CD14-positive monocyte (primary cell): ENCODE results near the gene KDF1. TPM values are rescaled to one million over a fixed set of nuclear protein-coding genes. Genes with fewer than 3 reads are reported as not detected.

Source experiments
- DNase-seq, 3 donors: peaks; one replicate each; pipeline ENCODE4 v3.0.0-alpha.2; 2011 to 2022
- H2AFZ ChIP-seq: 2 replicates; pipeline ENCODE4 v1.6.0; 2012; ENCODE audit warnings: mild to moderate bottlenecking, low read depth, low read length, inconsistent platforms; ENCODE audit not compliant: insufficient read depth, poor library complexity, severe bottlenecking
- H3K27ac ChIP-seq, 2 donors: 1 replicate in 1 of 2; 2 replicates in 1 of 2; pipeline ENCODE4 v1.5.1; 2012 to 2013; ENCODE audit warnings: low read length in 2 of 2, control low read depth in 1 of 2, inconsistent platforms in 1 of 2, low read depth in 1 of 2, mild to moderate bottlenecking in 1 of 2
- H3K27me3 ChIP-seq, 2 donors: one replicate each; pipeline versions ENCODE4 v1.6.0 to v1.6.1; 2011 to 2013; ENCODE audit warnings: low read length in 2 of 2; ENCODE audit not compliant: control insufficient read depth in 2 of 2, insufficient read depth in 2 of 2
- H3K36me3 ChIP-seq, 2 donors: replicated peaks in 1 of 2; 1 replicate in 1 of 2; 2 replicates in 1 of 2; pipeline versions ENCODE4 v1.5.1 to v1.6.1; 2012 to 2013; ENCODE audit warnings: low read length in 2 of 2, control low read depth in 1 of 2, inconsistent platforms in 1 of 2, mild to moderate bottlenecking in 1 of 2; ENCODE audit not compliant: insufficient read depth in 2 of 2, control insufficient read depth in 1 of 2
- H3K4me1 ChIP-seq, 2 donors: 1 replicate in 1 of 2; 2 replicates in 1 of 2; pipeline versions ENCODE4 v1.5.1 to v1.6.1; 2012 to 2013; ENCODE audit warnings: low read length in 2 of 2, control low read depth in 1 of 2, inconsistent platforms in 1 of 2, mild to moderate bottlenecking in 1 of 2, moderate library complexity in 1 of 2; ENCODE audit not compliant: insufficient read depth in 2 of 2, control insufficient read depth in 1 of 2
- H3K4me2 ChIP-seq: replicated peaks from 2 replicates; pipeline ENCODE3; 2012; ENCODE audit warnings: low read length, moderate library complexity, mild to moderate bottlenecking; ENCODE audit not compliant: poor library complexity, severe bottlenecking; ENCODE audit errors: extremely low read depth
- H3K4me3 ChIP-seq, 3 experiments: fragments of 200-600 bp in 1 of 3; sonication (generic) in 1 of 3; replicated peaks in 1 of 3; 1 replicate in 2 of 3; 2 replicates in 1 of 3; pipeline ENCODE4 v1.5.1; 2011 to 2013; ENCODE audit warnings: low read length in 3 of 3, mild to moderate bottlenecking in 3 of 3, control low read depth in 2 of 3, low read depth in 2 of 3, inconsistent platforms in 1 of 3, moderate library complexity in 1 of 3
- H3K79me2 ChIP-seq: 2 replicates; pipeline ENCODE4 v1.6.0; 2012; ENCODE audit warnings: mild to moderate bottlenecking, control low read depth, inconsistent platforms, low read length, moderate library complexity; ENCODE audit not compliant: insufficient read depth
- H3K9ac ChIP-seq: 2 replicates; pipeline ENCODE4 v1.6.0; 2017; ENCODE audit warnings: low read length, mild to moderate bottlenecking; ENCODE audit not compliant: insufficient read depth, poor library complexity, severe bottlenecking
- H3K9me3 ChIP-seq, 2 donors: replicated peaks in 1 of 2; 1 replicate in 1 of 2; 2 replicates in 1 of 2; pipeline versions ENCODE4 v1.5.1 to v1.6.1; 2012 to 2013; ENCODE audit warnings: low read length in 2 of 2, control low read depth in 1 of 2; ENCODE audit not compliant: control insufficient read depth in 1 of 2, insufficient read depth in 1 of 2
- H4K20me1 ChIP-seq: 2 replicates; pipeline ENCODE4 v1.6.0; 2012; ENCODE audit warnings: mild to moderate bottlenecking, low read length, control low read depth, moderate library complexity; ENCODE audit not compliant: insufficient read depth
- H3K27ac Mint-ChIP-seq, 7 donors: one replicate each; pipeline ENCODE4 v1.8.0; 2020; ENCODE audit warnings: mild to moderate bottlenecking in 7 of 7, mixed read lengths in 7 of 7, moderate library complexity in 6 of 7, inconsistent platforms in 2 of 7
- H3K27me3 Mint-ChIP-seq, 3 donors: one replicate each; pipeline ENCODE4 v1.8.0; 2021 to 2022; ENCODE audit warnings: low read depth in 3 of 3, mild to moderate bottlenecking in 3 of 3, mixed read lengths in 3 of 3, moderate library complexity in 3 of 3, inconsistent platforms in 1 of 3
- H3K36me3 Mint-ChIP-seq, 2 donors: one replicate each; pipeline ENCODE4 v1.8.0; 2020; ENCODE audit warnings: mixed read lengths in 2 of 2, inconsistent platforms in 1 of 2, mild to moderate bottlenecking in 1 of 2
- H3K4me1 Mint-ChIP-seq: one replicate; pipeline ENCODE4 v1.8.0; 2020; ENCODE audit warnings: mild to moderate bottlenecking, mixed read lengths
- H3K4me3 Mint-ChIP-seq, 2 donors: one replicate each; pipeline ENCODE4 v1.8.0; 2020; ENCODE audit warnings: mild to moderate bottlenecking in 2 of 2, mixed read lengths in 2 of 2, moderate library complexity in 1 of 2
- H3K9me3 Mint-ChIP-seq, 7 donors: one replicate each; pipeline ENCODE4 v1.8.0; 2020 to 2022; ENCODE audit warnings: mixed read lengths in 7 of 7, mild to moderate bottlenecking in 6 of 7, moderate library complexity in 6 of 7, inconsistent platforms in 2 of 7
- WGBS: methylation state at CpG from one replicate; pipeline ENCODE4 v1.1.5; 2013; ENCODE audit warnings: missing lambda C conversion rate; ENCODE audit not compliant: insufficient coverage; 5-methylcytosine and 5-hydroxymethylcytosine counted together
- intact Hi-C, 2 donors: fragments of 100-400 bp; cut with micrococcal nuclease; formaldehyde crosslinking; loops; one replicate each; pipeline versions ENCODE4 v1.15.0 to v1.15.1; 2023
- polyA plus RNA-seq, 3 donors: library from polyadenylated mRNA; depleted of rRNA in 1 of 3; unstranded in 2 of 3; stranded (reverse) in 1 of 3; fragments of 300-500 nt in 2 of 3; fragments of >200 nt in 1 of 3; fragmentation: Illumina TruSeq in 2 of 3; gene quantifications; 1 replicate in 2 of 3; 2 replicates in 1 of 3; pipeline ENCODE4 v1.2.3, GENCODE V29; 2012 to 2021
- TF ChIP-seq, protein P1 (sequence below): fragments of 200-600 bp; IDR thresholded peaks from one replicate; pipeline ENCODE4 v1.8.0; 2022; ENCODE audit warnings: antibody characterized with exemption, mild to moderate bottlenecking

KDF1 gene
- polyA plus RNA-seq, 3 donors = not detected

DNA sequence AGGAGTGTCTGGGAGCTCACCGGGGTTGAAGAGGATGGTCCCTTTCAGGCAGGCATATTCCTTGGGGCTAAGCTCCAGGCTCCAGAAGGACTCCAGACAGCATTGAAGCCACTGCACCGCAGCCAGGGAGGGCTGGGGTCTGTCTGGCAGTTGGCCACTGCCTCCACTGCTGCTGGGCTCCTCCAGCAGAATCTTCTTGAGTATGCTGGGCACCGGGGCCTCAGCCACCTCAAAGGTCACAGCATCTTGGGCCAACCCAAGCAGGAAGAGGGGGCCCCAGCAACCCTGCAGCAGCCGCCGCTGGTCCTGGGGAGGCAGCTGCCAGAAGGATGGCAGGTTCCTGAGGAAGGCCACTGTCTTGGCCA is 46.9 kb downstream of the KDF1 start:
- H3K4me1 Mint-ChIP-seq = no peaks in the 10 kb centered on the region
- H3K36me3 ChIP-seq = no peaks in the 10 kb centered on the region
- no peak overlapping the region for H2AFZ ChIP-seq
- H3K9me3 ChIP-seq = no peaks in the 10 kb centered on the region
- no peak overlapping the region for H3K4me2 ChIP-seq
- no peaks in the 10 kb centered on the region for H3K27me3 ChIP-seq
- H4K20me1 ChIP-seq = no peaks in the 10 kb centered on the region
- no peak overlapping the region for H3K4me3 Mint-ChIP-seq
- H3K79me2 ChIP-seq = no peaks in the 10 kb centered on the region
- WGBS = 81% methylated on average over 5 of the region's 5 CpGs
- peaks cover 2 to 3% (median 2%) of the 10 kb centered on the region in 3 donors for H3K27me3 Mint-ChIP-seq
- no peak for DNase-seq
- H3K36me3 Mint-ChIP-seq = no peaks in the 10 kb centered on the region
- no peak overlapping the region for H3K4me3 ChIP-seq
- no peak overlapping the region for H3K27ac ChIP-seq
- no peaks in the 10 kb centered on the region for H3K4me1 ChIP-seq
- H3K27ac Mint-ChIP-seq = no peak overlapping the region
- TF ChIP-seq, protein P1, sequence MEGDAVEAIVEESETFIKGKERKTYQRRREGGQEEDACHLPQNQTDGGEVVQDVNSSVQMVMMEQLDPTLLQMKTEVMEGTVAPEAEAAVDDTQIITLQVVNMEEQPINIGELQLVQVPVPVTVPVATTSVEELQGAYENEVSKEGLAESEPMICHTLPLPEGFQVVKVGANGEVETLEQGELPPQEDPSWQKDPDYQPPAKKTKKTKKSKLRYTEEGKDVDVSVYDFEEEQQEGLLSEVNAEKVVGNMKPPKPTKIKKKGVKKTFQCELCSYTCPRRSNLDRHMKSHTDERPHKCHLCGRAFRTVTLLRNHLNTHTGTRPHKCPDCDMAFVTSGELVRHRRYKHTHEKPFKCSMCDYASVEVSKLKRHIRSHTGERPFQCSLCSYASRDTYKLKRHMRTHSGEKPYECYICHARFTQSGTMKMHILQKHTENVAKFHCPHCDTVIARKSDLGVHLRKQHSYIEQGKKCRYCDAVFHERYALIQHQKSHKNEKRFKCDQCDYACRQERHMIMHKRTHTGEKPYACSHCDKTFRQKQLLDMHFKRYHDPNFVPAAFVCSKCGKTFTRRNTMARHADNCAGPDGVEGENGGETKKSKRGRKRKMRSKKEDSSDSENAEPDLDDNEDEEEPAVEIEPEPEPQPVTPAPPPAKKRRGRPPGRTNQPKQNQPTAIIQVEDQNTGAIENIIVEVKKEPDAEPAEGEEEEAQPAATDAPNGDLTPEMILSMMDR = no peak
- H3K9me3 Mint-ChIP-seq = no peaks in the 10 kb centered on the region
- intact Hi-C loops = no loop called here
- no peak overlapping the region for H3K9ac ChIP-seq

DNA sequence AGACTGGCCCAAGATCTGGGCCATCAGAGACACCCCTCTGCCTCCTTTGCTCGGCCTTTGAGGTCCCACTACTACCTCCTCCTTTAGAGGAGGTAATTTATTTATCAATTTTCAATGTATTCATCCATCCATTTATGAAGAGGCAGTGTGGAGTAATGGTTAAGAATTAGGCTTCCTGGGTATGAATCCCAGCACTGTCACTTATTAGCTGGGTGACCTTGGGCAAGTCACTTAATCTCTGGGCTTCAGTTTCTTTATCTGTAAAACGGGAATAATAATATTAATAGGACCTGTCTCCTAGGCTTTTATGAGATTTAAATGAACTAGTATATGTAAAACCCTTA is 48.1 kb downstream of the KDF1 start:
- Histone ChIP-seq H3K9me3 (no peaks in the 10 kb centered on the region), H3K4me1 (no peaks in the 10 kb centered on the region), H3K27me3 (no peaks in the 10 kb centered on the region), H2AFZ (no peak overlapping the region), H3K4me2 (no peak overlapping the region), H3K9ac (no peak overlapping the region), H3K79me2 (no peaks in the 10 kb centered on the region), H3K27ac (no peak overlapping the region), H3K4me3 (no peak overlapping the region), H3K36me3 (no peaks in the 10 kb centered on the region), H4K20me1 (no peaks in the 10 kb centered on the region)
- Mint-ChIP-seq H3K4me3 (no peak overlapping the region), H3K4me1 (no peaks in the 10 kb centered on the region), H3K9me3 (no peaks in the 10 kb centered on the region), H3K27ac (no peak overlapping the region), H3K36me3 (no peaks in the 10 kb centered on the region), H3K27me3 (peaks cover 2 to 4% (median 2%) of the 10 kb centered on the region in 3 donors)
- TF ChIP-seq, protein P1 = no peak
- intact Hi-C loops = no loop called here
- DNase-seq = no peak
- WGBS = no CpG with 5 or more reads among the region's 2 CpGs
